HG03139 (cell line): ENCODE results near the gene PRR20E.
"Not testable (repeated sequence)": the region's sequence is repeated elsewhere in the genome, so short reads cannot be mapped to it uniquely, and the experiment has no call there.

ENCODE experiments used
- ATAC-seq: cut with Tn5 transposase; IDR thresholded peaks from one replicate; pipeline ENCODE4 v1.9.1; 2021; ENCODE audit not compliant: unreplicated experiment

The PRR20E gene

GRCh38 chr13:57166897-57167296 is at the start of gene PRR20E:
Gene PRR20E (plus strand): TSS chr13:57167197. CDS start chr13:57167584, 387 bp downstream.
- ATAC-seq: not testable (repeated sequence)

GRCh38 chr13:57123681-57124080 is 43.3 kb upstream of the PRR20E start:
- ATAC-seq: no peak

- no peak for ATAC-seq
Measured at GRCh38 chr13:57128909-57129308, 38.1 kb upstream of the PRR20E start.

- ATAC-seq: no peak
Measured at GRCh38 chr13:57136093-57136492, 30.9 kb upstream of the PRR20E start.

GRCh38 chr13:57137585-57137984 is 29.4 kb upstream of the PRR20E start:
- ATAC-seq: no peak

- ATAC-seq: no peak
Measured at GRCh38 chr13:57138988-57139387, 28.0 kb upstream of the PRR20E start.

- not testable (repeated sequence) for ATAC-seq
Measured at GRCh38 chr13:57139781-57140180, 27.2 kb upstream of the PRR20E start.

- not testable (repeated sequence) for ATAC-seq
Measured at GRCh38 chr13:57140235-57140968, 26.6 kb upstream of the PRR20E start, which contains the start of gene PRR20A. Gene PRR20A (plus strand): TSS chr13:57140918. CDS start chr13:57141305, 387 bp downstream.

GRCh38 chr13:57147188-57147587 is 19.8 kb upstream of the PRR20E start, which contains the start of gene PRR20B:
Gene PRR20B (plus strand): TSS chr13:57147488. CDS start chr13:57147875, 387 bp downstream.
- not testable (repeated sequence) for ATAC-seq

- ATAC-seq: not testable (repeated sequence)
Measured at GRCh38 chr13:57148106-57148505, 18.9 kb upstream of the PRR20E start.

- not testable (repeated sequence) for ATAC-seq
Measured at GRCh38 chr13:57153761-57154160, 13.2 kb upstream of the PRR20E start, which contains the start of gene PRR20C. Gene PRR20C (plus strand): TSS chr13:57154061. CDS start chr13:57154448, 387 bp downstream.

GRCh38 chr13:57160332-57160731 is 6.7 kb upstream of the PRR20E start, which contains the start of gene PRR20D:
Gene PRR20D (plus strand): TSS chr13:57160632. CDS start chr13:57161019, 387 bp downstream.
- ATAC-seq: not testable (repeated sequence)

- ATAC-seq: no peak
Measured at GRCh38 chr13:57191667-57192066, 24.7 kb downstream of the PRR20E start.

GRCh38 chr13:57212989-57213388 is 46.0 kb downstream of the PRR20E start:
- no peak for ATAC-seq
